ENCODE data around the gene AUH. TPM values are rescaled to one million over a fixed set of nuclear protein-coding genes. Genes with fewer than 3 reads are reported as not detected.

AUH gene
- total RNA-seq, 1 donor from 2014 or later: 17.3 TPM

DNA sequence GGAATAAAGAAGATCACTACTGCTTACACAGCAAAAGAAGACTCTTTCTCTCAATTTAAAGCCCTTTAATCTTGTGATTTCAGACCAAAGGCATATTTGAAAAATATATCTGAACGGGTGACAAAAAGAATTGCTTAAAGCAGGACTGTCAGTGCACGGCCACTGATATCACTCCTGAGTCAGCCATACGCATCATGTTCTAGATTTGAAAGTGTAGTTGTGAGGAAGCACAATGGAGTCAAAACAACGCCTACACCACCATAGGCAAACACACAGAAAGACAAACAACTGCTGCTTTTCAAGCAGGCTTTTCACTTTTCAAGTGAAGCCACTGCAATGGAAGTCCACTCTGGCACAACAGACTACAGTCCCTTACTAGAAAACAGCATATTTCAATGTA is 141.7 kb downstream of the AUH start:
- Histone ChIP-seq H3K36me3 (peaks cover 22% of the 10 kb centered on the region), H3K4me3 (no peak overlapping the region), H3K27ac (no peak overlapping the region), H3K27me3 (ENCODE audit: low read depth) (no peaks in the 10 kb centered on the region), H3K9me3 (no peaks in the 10 kb centered on the region), H3K4me1 (no peaks in the 10 kb centered on the region)
- ATAC-seq (no peak), DNase-seq (no peak)
- TF ChIP-seq, protein P1, sequence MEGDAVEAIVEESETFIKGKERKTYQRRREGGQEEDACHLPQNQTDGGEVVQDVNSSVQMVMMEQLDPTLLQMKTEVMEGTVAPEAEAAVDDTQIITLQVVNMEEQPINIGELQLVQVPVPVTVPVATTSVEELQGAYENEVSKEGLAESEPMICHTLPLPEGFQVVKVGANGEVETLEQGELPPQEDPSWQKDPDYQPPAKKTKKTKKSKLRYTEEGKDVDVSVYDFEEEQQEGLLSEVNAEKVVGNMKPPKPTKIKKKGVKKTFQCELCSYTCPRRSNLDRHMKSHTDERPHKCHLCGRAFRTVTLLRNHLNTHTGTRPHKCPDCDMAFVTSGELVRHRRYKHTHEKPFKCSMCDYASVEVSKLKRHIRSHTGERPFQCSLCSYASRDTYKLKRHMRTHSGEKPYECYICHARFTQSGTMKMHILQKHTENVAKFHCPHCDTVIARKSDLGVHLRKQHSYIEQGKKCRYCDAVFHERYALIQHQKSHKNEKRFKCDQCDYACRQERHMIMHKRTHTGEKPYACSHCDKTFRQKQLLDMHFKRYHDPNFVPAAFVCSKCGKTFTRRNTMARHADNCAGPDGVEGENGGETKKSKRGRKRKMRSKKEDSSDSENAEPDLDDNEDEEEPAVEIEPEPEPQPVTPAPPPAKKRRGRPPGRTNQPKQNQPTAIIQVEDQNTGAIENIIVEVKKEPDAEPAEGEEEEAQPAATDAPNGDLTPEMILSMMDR (IDR thresholded peaks at IDR 0.05): no peak
- intact Hi-C loops (cut with DNase I): no loop called here

DNA sequence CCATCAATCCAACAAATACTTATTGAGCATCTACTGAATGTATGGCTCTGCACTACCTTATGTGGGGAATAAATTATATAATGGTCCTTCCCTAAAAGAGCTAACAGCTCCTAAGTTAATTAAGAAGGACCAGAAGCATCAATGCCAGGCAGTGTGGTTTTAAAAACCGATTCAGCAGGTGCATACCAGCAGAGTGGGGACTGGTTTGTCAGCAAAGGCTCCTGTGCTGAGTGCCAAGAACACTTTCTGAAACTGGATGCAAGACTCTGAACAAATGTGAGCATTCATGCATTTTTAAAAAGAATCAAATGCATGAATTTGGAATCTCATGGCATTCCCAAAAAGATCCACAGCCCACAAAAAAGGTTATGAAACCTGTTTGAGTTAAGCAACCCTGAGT is 142.2 kb downstream of the AUH start:
- intact Hi-C loops (cut with DNase I): no loop called here
- no peak for DNase-seq
- peaks cover 22% of the 10 kb centered on the region for H3K36me3 ChIP-seq
- no peaks in the 10 kb centered on the region for H3K9me3 ChIP-seq
- no peak for ATAC-seq
- no peaks in the 10 kb centered on the region for H3K27me3 ChIP-seq (ENCODE audit: low read depth)
- H3K4me1 ChIP-seq: no peaks in the 10 kb centered on the region
- no peak overlapping the region for H3K27ac ChIP-seq
- TF ChIP-seq, protein P1 (IDR thresholded peaks at IDR 0.05): no peak
- no peak overlapping the region for H3K4me3 ChIP-seq

DNA sequence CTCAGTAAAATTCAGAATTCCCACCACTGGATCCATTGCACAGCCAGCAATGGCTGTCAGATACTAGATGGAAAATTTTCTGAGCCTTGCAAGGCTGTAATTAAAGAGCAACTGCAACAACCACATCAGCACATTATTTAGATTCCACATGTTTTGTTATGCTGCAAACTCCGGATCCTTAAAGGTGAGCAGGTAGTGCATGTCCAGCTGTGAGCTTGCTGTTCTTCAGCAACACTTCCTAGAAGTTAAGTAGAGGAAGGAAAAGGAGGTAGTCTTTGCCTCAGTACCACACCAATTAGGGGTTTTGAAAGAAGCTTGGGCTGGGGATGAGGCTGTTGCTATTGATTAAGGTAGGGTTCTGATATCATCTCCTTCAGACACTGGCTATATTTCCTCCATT is 144.3 kb downstream of the AUH start:
- Histone ChIP-seq H3K4me3 (no peak overlapping the region), H3K9me3 (no peaks in the 10 kb centered on the region), H3K4me1 (no peaks in the 10 kb centered on the region), H3K36me3 (peaks cover 22% of the 10 kb centered on the region), H3K27me3 (ENCODE audit: low read depth) (no peaks in the 10 kb centered on the region), H3K27ac (no peak overlapping the region)
- DNase-seq: no peak
- no peak for ATAC-seq
- intact Hi-C loops (cut with DNase I): no loop called here
- TF ChIP-seq, protein P1 (IDR thresholded peaks at IDR 0.05): no peak

DNA sequence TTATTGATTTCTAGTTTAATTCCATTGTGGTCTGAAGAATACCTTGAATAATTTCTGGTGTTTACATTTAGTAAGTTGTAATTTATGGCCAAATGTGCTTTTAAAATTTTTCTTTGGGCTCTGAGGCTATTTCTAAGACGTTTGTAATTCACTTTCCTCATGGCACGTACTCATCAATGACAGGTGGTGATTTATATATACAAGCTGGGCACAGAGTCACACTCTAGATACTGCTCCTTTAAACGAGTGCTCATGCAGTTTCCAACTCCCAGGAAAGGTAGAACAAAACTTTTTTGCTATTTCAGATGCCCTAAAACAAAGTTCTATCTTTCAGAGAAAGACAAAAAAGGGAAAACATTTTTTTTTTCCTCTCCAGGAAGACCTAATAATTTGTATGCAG is 146.9 kb downstream of the AUH start:
- H3K27me3 ChIP-seq (ENCODE audit: low read depth): no peaks in the 10 kb centered on the region
- no peak overlapping the region for H3K4me3 ChIP-seq
- no peak overlapping the region for H3K27ac ChIP-seq
- TF ChIP-seq, protein P1 (IDR thresholded peaks at IDR 0.05): no peak
- intact Hi-C loops (cut with DNase I): no loop called here
- no peaks in the 10 kb centered on the region for H3K4me1 ChIP-seq
- H3K36me3 ChIP-seq: peaks cover 11% of the 10 kb centered on the region
- DNase-seq (no peak), ATAC-seq (no peak)
- no peaks in the 10 kb centered on the region for H3K9me3 ChIP-seq

DNA sequence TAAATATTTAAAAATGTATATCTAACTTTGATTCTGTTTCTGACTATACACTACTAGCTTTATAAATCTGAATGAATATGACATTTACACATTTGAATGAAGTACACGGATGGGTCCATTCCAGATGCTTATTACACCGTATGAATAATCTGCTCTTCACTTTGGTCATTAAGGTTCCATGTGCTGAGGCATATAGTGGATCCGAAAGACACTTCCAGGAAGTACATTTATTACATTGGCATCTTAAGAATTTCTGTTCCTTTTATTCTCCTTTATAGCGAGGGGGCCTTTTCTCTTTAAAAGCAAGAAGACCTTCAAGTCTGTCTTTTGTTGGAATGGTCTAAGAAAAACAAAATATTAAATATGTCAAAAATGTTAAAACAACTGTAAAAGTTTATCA is 147.6 kb downstream of the AUH start:
- H3K36me3 ChIP-seq: peaks cover 8% of the 10 kb centered on the region
- no peak overlapping the region for H3K27ac ChIP-seq
- H3K4me1 ChIP-seq: peaks cover 4% of the 10 kb centered on the region
- intact Hi-C loops (cut with DNase I): no loop called here
- no peak overlapping the region for H3K4me3 ChIP-seq
- TF ChIP-seq, protein P1 (IDR thresholded peaks at IDR 0.05): no peak
- DNase-seq (no peak), ATAC-seq (no peak)
- H3K9me3 ChIP-seq: no peaks in the 10 kb centered on the region
- no peaks in the 10 kb centered on the region for H3K27me3 ChIP-seq (ENCODE audit: low read depth)
